Endothelial cell of umbilical vein (primary cell): ENCODE data around the gene OSBPL10. TPM values are rescaled to one million over a fixed set of nuclear protein-coding genes. Genes with fewer than 3 reads are reported as not detected.

Source experiments
- BruUV-seq: library from RNA; stranded (reverse); fragments of 400-500 nt; replicated peaks from 2 replicates; lab custom pipeline; 2021; lab: Mats Ljungman, UMichigan
- CTCF ChIA-PET: fragments of 300-600, 350-600 bp; sonication (Branson Sonifier 250); formaldehyde crosslinking; loops from one replicate; lab custom pipeline; 2021; ENCODE audit warnings: antibody characterized with exemption, inconsistent platforms; lab: Charles Lee
- POLR2A ChIA-PET: fragments of 300-600, 350-600 bp; sonication (Branson Sonifier 250); formaldehyde crosslinking; loops from one replicate; lab custom pipeline; 2021; ENCODE audit warnings: antibody characterized with exemption, inconsistent platforms; lab: Charles Lee
- DNase-seq: peaks from one replicate; pipeline ENCODE4 v3.0.0-alpha.2; 2011; ENCODE audit warnings: low read depth, low spot score
- FAIRE-seq: peaks from 2 replicates; lab custom pipeline; 2011; peaks lifted over from hg19 to GRCh38; lab: Jason Lieb, UNC
- H2AFZ ChIP-seq: 2 replicates; pipeline ENCODE4 v1.6.0; 2012; ENCODE audit warnings: low read depth, low read length, control low read depth, inconsistent platforms
- H3K27ac ChIP-seq: 2 replicates; pipeline ENCODE4 v1.5.1; 2011; ENCODE audit warnings: low read depth, mild to moderate bottlenecking, control low read depth, low read length, moderate library complexity; ENCODE audit not compliant: insufficient read depth
- H3K27me3 ChIP-seq, 2 experiments: 2 replicates each; pipeline versions ENCODE4 v1.6.0 to v1.6.1; 2011; ENCODE audit warnings: low read length in 2 of 2, mixed read lengths in 1 of 2; ENCODE audit not compliant: control insufficient read depth in 2 of 2, insufficient read depth in 2 of 2
- H3K36me3 ChIP-seq, 2 experiments: 2 replicates in 1 of 2; 3 replicates in 1 of 2; pipeline ENCODE4 v1.5.1; 2011; ENCODE audit warnings: low read length in 2 of 2, mild to moderate bottlenecking in 1 of 2, moderate library complexity in 1 of 2; ENCODE audit not compliant: control insufficient read depth in 2 of 2, insufficient read depth in 2 of 2; ENCODE audit errors: extremely low read depth in 1 of 2
- H3K4me1 ChIP-seq: 3 replicates; pipeline ENCODE4 v1.5.1; 2011; ENCODE audit warnings: mild to moderate bottlenecking, low read length; ENCODE audit not compliant: control insufficient read depth, insufficient read depth; ENCODE audit errors: extremely low read depth
- H3K4me2 ChIP-seq: 2 replicates; pipeline ENCODE4 v1.6.1; 2011; ENCODE audit warnings: low read length, control low read depth, mixed read lengths; ENCODE audit not compliant: insufficient read depth
- H3K4me3 ChIP-seq, 3 experiments: fragments of 200-600 bp in 1 of 3; sonication (generic), shearing (Covaris generic) in 1 of 3; replicated peaks in 1 of 3; 2 replicates each; pipeline ENCODE4 v1.5.1; 2011 to 2016; ENCODE audit warnings: control low read depth in 3 of 3, low read length in 3 of 3, mild to moderate bottlenecking in 2 of 3, inconsistent platforms in 1 of 3, low read depth in 1 of 3, moderate library complexity in 1 of 3; ENCODE audit not compliant: insufficient read depth in 1 of 3
- H3K79me2 ChIP-seq: 2 replicates; pipeline ENCODE4 v1.6.0; 2012; ENCODE audit warnings: low read length, inconsistent platforms; ENCODE audit not compliant: control insufficient read depth, insufficient read depth
- H3K9ac ChIP-seq: replicated peaks from 2 replicates; pipeline ENCODE3; 2011; ENCODE audit warnings: low read length, control low read depth; ENCODE audit not compliant: insufficient read depth; ENCODE audit errors: extremely low read depth
- H3K9me1 ChIP-seq: replicated peaks from 3 replicates; pipeline ENCODE4 v1.6.0; 2011; ENCODE audit warnings: mild to moderate bottlenecking, low read length; ENCODE audit not compliant: control insufficient read depth, insufficient read depth; ENCODE audit errors: extremely low read depth
- H3K9me3 ChIP-seq: replicated peaks from 2 replicates; pipeline ENCODE4 v1.5.1; 2012; ENCODE audit warnings: low read length, inconsistent platforms; ENCODE audit not compliant: control insufficient read depth, insufficient read depth
- H4K20me1 ChIP-seq: replicated peaks from 2 replicates; pipeline ENCODE3; 2011; ENCODE audit warnings: mild to moderate bottlenecking, low read length; ENCODE audit not compliant: control insufficient read depth, insufficient read depth; ENCODE audit errors: extremely low read depth
- FOS ChIP-seq: IDR thresholded peaks from 2 replicates; pipeline ENCODE4 v1.6.1; 2011; ENCODE audit warnings: mild to moderate bottlenecking, low read length, moderate library complexity, borderline replicate concordance; ENCODE audit not compliant: insufficient read depth
- JUN ChIP-seq: IDR thresholded peaks from 2 replicates; pipeline ENCODE4 v1.6.1; 2011; ENCODE audit warnings: borderline replicate concordance, low read depth; ENCODE audit not compliant: insufficient read length, insufficient read depth
- MYC ChIP-seq: IDR thresholded peaks from one replicate; pipeline ENCODE4 v1.6.1; 2011; ENCODE audit warnings: mild to moderate bottlenecking, low read depth, low read length
- POLR2AphosphoS5 ChIP-seq: IDR thresholded peaks from 2 replicates; pipeline ENCODE4 v1.6.1; 2012; ENCODE audit warnings: low read depth, mild to moderate bottlenecking, control low read depth, low read length, moderate library complexity; ENCODE audit not compliant: insufficient read depth
- dilution Hi-C: fragments of 300-500 bp; cut with MboI; formaldehyde crosslinking; loops from one replicate; pipeline ENCODE4 v1.15.0; 2019; ENCODE audit warnings: low sequenced_read_pairs; ENCODE audit not compliant: extremely low pct_ligation_motif_present
- intact Hi-C: fragments of 100-400 bp; cut with micrococcal nuclease; formaldehyde crosslinking; loops from one replicate; pipeline ENCODE4 v1.10.0; 2022
- polyA plus RNA-seq, 4 experiments: library from polyadenylated mRNA; depleted of rRNA in 3 of 4; stranded (reverse) in 3 of 4; unstranded in 1 of 4; fragments of >200 nt; gene quantifications; 2 replicates each; pipeline versions ENCODE4 v1.2.1 to v1.2.3, GENCODE V29; 2011 to 2012; ENCODE audit warnings: missing spikeins in 1 of 4
- total RNA-seq: library from RNA; stranded (reverse); gene quantifications from 2 replicates; pipeline ENCODE4 v1.2.3, GENCODE V29; 2021
- TF ChIP-seq, protein P1 (sequence below), 2 donors: IDR thresholded peaks; 1 replicate in 1 of 2; 2 replicates in 1 of 2; pipeline ENCODE4 v1.5.1; 2011; ENCODE audit warnings: low read length in 2 of 2, mild to moderate bottlenecking in 2 of 2, moderate library complexity in 2 of 2, control low read depth in 1 of 2, inconsistent platforms in 1 of 2, low read depth in 1 of 2; ENCODE audit not compliant: insufficient read depth in 1 of 2; ENCODE audit errors: extremely low read depth in 1 of 2
- TF ChIP-seq, protein P2 (sequence below): IDR thresholded peaks from 2 replicates; pipeline ENCODE4 v1.6.1; 2011; ENCODE audit not compliant: insufficient read depth, insufficient read length

The OSBPL10 gene
- total and polyA plus RNA-seq, 2 donors (not counting 3 experiments of a cell fraction or from before 2014, with no cell fraction given) = 10.8 to 47.6 TPM

DNA sequence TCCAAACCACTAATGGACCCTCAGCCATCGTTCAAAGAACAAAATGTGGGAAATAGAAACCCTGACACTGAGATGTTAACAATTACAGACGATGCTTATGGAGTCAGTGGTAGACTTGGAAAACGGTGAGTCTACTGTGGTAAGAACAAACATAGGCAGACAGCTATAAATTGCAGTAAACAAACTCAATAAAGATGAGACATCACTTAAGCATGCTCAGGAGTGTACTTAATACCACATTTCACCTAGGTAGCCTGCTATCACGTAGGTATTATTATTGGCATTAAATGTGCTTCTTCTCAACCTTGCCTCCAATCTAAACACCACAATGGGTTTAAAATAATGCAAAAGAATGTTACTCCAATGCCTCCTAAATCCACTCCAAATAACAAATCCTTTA is 2.5 kb downstream of the OSBPL10 start:
- Histone ChIP-seq H3K4me3 (no peak overlapping the region), H4K20me1 (peaks cover 3% of the 10 kb centered on the region), H3K4me2 (peak overlapping the region; percentile 65), H3K4me1 (peaks cover 17% of the 10 kb centered on the region), H3K36me3 (no peaks in the 10 kb centered on the region), H3K27me3 (no peaks in the 10 kb centered on the region), H2AFZ (no peak overlapping the region), H3K9me3 (no peaks in the 10 kb centered on the region), H3K9me1 (no peaks in the 10 kb centered on the region), H3K9ac (no peak overlapping the region), H3K27ac (no peak overlapping the region), H3K79me2 (peaks cover 31% of the 10 kb centered on the region)
- ChIA-PET CTCF (interaction anchor here (1.2 kb wide), 1 partner anchor 10 kb away, joined by 5 read pairs; no protein-coding TSS in a partner anchor), POLR2A (no interaction called here)
- TF ChIP-seq, protein P1, sequence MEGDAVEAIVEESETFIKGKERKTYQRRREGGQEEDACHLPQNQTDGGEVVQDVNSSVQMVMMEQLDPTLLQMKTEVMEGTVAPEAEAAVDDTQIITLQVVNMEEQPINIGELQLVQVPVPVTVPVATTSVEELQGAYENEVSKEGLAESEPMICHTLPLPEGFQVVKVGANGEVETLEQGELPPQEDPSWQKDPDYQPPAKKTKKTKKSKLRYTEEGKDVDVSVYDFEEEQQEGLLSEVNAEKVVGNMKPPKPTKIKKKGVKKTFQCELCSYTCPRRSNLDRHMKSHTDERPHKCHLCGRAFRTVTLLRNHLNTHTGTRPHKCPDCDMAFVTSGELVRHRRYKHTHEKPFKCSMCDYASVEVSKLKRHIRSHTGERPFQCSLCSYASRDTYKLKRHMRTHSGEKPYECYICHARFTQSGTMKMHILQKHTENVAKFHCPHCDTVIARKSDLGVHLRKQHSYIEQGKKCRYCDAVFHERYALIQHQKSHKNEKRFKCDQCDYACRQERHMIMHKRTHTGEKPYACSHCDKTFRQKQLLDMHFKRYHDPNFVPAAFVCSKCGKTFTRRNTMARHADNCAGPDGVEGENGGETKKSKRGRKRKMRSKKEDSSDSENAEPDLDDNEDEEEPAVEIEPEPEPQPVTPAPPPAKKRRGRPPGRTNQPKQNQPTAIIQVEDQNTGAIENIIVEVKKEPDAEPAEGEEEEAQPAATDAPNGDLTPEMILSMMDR (IDR thresholded peaks at IDR 0.05; ENCODE audit: extremely low read depth in 1 of 2, insufficient read depth in 1 of 2, low read depth in 1 of 2, low read length in 2 of 2) = no peak
- TF ChIP-seq POLR2AphosphoS5 (no peak), JUN (no peak), FOS (no peak), MYC (no peak)
- TF ChIP-seq, protein P2, sequence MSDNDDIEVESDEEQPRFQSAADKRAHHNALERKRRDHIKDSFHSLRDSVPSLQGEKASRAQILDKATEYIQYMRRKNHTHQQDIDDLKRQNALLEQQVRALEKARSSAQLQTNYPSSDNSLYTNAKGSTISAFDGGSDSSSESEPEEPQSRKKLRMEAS = no peak
- FAIRE-seq (no peak), DNase-seq (no peak)
- BruUV-seq = no TSS peak
- dilution Hi-C loops = no loop called here
- intact Hi-C loops = no loop called here
